Left kidney (tissue), 2 donors: ENCODE data around the gene PTBP1. TPM values are rescaled to one million over a fixed set of nuclear protein-coding genes. Genes with fewer than 3 reads are reported as not detected.
"Not testable (repeated sequence)": the region's sequence is repeated elsewhere in the genome, so short reads cannot be mapped to it uniquely, and the experiment has no call there.

ENCODE experiments used
- DNase-seq: peaks from one replicate; pipeline ENCODE4 v3.0.0-alpha.2; 2013
- polyA plus RNA-seq: library from polyadenylated mRNA; unstranded; fragments of 120-200 nt; gene quantifications from one replicate; pipeline ENCODE4 v1.2.1, GENCODE V29; 2013; ENCODE audit not compliant: insufficient read length

Gene PTBP1
- polyA plus RNA-seq, 1 donor, result 395 TPM

- no peak for DNase-seq
These were observed 11.1 kb downstream of the PTBP1 start for GRCh38 chr19:808423-808775.

DNA sequence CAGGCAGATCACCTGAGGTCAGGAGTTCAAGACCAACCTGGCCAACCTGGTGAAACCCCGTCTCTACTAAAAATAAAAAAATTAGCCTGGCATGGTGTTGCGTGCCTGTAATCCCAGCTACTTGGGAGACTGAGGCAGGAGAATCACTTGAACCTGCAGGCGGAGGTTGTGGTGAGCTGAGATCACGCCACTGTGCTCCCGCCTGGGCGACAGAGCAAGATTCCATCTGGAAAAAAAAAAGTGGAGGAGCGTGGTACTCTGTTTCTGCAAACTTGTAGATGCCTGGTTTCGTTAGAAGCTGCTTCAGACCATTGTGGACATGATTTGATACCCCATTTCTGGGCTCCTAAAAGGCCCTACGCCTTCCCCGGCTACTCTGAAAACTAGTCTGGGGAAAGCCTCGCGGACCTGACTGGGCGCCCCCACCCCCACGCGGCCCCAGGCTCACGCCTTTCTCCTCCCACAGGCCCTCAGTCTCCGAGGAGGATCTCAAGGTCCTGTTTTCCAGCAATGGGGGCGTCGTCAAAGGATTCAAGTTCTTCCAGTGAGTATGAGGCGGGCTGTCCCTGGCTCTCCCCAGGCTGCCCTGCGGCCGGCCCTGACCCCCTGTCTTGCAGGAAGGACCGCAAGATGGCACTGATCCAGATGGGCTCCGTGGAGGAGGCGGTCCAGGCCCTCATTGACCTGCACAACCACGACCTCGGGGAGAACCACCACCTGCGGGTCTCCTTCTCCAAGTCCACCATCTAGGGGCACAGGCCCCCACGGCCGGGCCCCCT, 13.0 kb downstream of the PTBP1 start:
- no peak for DNase-seq

DNA sequence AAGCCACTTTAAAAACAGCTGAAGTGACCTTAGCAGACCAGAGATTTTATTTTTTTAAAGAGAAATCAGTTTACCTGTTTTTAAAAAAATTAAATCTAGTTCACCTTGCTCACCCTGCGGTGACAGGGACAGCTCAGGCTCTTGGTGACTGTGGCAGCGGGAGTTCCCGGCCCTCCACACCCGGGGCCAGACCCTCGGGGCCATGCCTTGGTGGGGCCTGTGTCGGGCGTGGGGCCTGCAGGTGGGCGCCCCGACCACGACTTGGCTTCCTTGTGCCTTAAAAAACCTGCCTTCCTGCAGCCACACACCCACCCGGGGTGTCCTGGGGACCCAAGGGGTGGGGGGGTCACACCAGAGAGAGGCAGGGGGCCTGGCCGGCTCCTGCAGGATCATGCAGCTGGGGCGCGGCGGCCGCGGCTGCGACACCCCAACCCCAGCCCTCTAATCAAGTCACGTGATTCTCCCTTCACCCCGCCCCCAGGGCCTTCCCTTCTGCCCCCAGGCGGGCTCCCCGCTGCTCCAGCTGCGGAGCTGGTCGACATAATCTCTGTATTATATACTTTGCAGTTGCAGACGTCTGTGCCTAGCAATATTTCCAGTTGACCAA, 13.7 kb downstream of the PTBP1 start:
- no peak for DNase-seq

- no peak for DNase-seq
These were observed 14.3 kb downstream of the PTBP1 start for GRCh38 chr19:811506-812048.

GRCh38 chr19:812049-812746, 14.9 kb downstream of the PTBP1 start:
- DNase-seq, result no peak

DNA sequence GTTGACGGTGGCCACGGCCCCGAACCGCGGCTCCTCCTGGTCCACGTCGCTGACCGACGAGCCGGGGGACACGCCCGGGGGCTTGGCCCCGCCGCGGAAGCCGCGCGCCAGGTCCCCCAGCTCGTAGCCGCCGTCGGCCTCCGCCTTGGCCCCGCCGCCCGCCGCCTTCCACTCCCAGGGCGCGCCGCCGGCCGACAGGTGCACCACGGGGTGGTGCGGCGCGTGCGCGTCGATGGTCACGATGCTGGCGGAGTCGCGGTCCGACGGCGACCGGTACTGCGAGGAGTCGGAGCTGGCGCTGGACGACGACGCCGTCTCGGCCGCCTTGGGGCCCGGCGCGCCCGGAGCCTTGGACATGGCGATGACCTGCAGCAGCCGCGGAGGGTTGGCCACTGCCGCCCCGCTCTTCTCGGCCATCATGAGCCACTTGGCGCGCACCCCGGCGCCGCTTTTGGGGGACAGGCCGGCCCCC, 15.5 kb downstream of the PTBP1 start:
- no peak for DNase-seq

DNA sequence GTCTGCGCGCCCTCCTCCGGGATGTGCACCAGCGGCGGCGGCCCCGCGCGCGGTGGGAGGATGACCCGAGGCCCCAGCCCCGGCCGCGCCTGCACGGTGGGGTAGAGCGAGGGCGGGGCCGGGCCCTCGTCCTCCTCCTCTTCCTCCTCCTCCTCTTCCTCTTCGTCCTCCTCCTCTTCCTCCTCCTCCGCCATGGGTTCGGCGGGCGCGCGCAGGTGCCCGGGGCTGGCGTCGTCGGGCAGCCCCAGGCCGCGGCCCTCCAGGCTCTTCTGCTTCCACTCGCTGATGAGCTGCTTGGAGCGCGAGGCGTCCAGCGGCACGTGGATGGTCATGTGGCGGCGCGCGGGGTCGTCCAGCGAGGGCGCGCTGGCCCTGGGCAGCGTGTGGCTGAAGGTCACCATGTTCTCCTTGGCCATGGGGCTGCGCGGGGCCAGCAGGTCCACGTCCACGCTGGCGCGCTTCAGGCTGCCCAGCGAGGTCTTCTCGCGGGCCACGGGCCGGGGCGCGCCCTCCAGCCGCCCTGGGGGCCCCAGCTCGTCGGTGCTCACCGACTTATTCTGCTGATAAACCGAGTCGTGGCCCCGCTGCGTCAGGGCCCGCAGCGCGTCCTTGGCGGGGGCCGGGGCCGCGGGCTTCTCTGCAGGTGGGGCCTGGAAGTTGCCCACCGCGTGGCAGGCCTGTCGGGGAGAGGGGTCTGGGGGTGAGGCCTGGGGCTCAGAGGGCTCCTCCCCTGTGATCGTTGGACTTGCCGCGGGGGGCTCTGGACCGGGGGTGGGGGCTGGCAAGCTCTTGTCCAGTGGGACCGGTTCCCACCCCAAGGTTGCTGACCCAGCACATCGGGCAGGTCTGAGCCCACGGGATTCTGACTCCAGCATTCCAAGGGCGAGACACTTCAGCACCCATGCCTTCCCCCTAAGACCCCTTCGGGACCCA, 16.2 kb downstream of the PTBP1 start:
- no peak for DNase-seq

GRCh38 chr19:814152-815078, 17.2 kb downstream of the PTBP1 start:
- DNase-seq, result no peak

DNA sequence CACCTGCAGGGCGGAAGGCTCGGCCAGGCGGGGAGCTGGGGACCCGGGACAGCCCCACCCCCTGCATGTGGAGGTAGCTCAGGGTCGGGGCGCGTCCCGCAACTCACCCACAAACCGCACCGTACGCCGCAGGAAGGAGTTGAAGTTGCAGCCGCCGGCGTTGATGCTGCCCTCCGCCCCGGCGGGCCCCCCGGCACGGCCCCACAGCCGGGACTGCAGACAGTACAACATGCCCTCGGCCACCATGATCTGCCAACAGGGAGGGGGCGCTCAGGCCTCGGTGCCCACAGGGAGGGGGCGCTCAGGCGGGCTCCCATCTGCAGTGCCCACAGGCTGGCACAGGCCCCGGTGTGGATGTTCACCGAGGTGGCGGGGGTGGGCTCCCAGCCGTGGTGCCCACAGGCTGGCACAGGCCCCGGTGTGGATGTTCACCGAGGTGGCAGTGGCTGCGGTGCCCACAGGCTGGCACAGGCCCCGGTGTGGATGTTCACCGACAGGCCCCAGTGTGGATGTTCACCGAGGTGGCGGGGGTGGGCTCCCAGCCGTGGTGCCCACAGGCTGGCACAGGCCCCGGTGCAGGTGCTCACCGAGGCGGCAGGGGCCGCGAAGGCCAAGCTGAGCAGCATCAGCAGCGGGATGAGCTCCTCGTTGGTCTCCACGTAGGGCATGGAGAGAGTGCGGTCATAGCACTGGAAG, 18.0 kb downstream of the PTBP1 start:
- DNase-seq, result no peak

DNA sequence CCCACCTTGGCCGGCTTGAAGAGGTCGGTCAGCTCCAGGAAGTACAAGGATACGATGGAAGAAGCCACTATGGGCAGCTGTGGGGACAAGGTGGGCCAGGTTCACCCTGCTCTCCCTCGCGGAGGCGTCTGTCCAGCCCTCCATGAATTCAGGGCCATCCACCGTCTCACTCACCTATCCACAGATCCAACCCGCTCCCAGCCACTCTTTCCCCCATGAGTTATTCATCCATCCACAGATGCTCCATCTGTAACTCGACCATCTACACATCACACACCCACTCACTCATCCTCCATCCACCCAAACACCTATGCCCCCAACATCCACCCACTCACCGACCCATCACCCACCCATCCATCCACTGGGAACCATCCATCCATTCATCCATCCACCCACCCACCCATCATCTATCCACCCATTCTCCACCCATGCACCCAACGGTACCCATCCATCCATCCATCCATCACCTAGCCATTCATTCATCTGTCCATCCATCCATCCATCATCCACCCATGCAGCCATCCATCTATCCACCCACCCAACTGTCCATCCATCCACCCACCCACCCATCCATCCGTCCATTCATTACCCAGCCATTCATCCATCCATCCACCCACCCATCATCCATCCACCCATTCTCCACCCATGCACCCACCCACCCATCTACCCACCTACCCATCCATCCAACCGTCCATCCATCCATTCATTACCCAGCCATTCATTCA, 18.7 kb downstream of the PTBP1 start:
- no peak for DNase-seq

- DNase-seq, result no peak
These were observed 19.2 kb downstream of the PTBP1 start for GRCh38 chr19:816500-816857.

- DNase-seq, result not testable (repeated sequence)
These were observed 23.0 kb downstream of the PTBP1 start for GRCh38 chr19:820212-820611.

- no peak for DNase-seq
These were observed 24.1 kb downstream of the PTBP1 start for GRCh38 chr19:821231-821824.

- DNase-seq, result no peak
These were observed 24.7 kb downstream of the PTBP1 start, which contains the start of gene PLPPR3 for GRCh38 chr19:821825-822503. PLPPR3 (minus strand) TSS chr19:821955; CDS start chr19:821559, 396 bp downstream.

GRCh38 chr19:823565-824121, 26.4 kb downstream of the PTBP1 start:
- DNase-seq, result no peak

GRCh38 chr19:824885-825284, 27.6 kb downstream of the PTBP1 start:
- DNase-seq, result no peak

GRCh38 chr19:825897-826644, 28.8 kb downstream of the PTBP1 start:
- no peak for DNase-seq
